ENCODE measurements around the gene SEC16B.

SEC16B gene

DNA sequence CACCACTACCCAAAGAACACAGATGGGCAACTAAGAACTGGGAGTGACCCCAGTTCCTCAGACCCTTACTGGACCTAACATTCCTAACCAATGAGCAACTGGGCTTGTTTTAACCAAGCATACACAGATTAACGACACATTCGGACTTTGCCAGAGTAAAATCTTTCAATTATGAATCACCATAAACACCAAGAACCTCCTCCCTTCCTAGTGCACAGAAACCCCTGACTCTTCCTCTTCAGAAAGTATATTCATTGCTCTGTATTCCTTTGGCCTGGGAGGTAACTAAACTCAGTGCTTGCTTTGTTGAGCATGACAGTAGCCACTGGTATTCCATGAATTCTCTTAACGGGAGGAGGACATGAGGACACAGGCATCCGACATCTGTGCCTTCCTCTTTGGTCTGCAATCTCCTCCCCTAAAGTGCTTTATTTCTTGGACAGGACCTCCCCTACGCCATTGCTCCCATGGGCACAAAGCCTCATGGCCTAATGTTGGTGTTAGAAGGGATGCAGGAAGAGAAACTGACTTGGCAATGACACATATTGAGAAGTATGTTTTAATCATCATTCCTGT, 42.7 kb downstream of the SEC16B start:
- TF ChIP-seq, protein P1, sequence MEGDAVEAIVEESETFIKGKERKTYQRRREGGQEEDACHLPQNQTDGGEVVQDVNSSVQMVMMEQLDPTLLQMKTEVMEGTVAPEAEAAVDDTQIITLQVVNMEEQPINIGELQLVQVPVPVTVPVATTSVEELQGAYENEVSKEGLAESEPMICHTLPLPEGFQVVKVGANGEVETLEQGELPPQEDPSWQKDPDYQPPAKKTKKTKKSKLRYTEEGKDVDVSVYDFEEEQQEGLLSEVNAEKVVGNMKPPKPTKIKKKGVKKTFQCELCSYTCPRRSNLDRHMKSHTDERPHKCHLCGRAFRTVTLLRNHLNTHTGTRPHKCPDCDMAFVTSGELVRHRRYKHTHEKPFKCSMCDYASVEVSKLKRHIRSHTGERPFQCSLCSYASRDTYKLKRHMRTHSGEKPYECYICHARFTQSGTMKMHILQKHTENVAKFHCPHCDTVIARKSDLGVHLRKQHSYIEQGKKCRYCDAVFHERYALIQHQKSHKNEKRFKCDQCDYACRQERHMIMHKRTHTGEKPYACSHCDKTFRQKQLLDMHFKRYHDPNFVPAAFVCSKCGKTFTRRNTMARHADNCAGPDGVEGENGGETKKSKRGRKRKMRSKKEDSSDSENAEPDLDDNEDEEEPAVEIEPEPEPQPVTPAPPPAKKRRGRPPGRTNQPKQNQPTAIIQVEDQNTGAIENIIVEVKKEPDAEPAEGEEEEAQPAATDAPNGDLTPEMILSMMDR (IDR thresholded peaks at IDR 0.05; ENCODE audit: insufficient read depth, low read depth, low read length, missing control alignments), result no peak
- no peak overlapping the region for H3K4me3 ChIP-seq (ENCODE audit: low read length)
- peak; percentile 72 for DNase-seq (ENCODE audit: low read depth)

DNA sequence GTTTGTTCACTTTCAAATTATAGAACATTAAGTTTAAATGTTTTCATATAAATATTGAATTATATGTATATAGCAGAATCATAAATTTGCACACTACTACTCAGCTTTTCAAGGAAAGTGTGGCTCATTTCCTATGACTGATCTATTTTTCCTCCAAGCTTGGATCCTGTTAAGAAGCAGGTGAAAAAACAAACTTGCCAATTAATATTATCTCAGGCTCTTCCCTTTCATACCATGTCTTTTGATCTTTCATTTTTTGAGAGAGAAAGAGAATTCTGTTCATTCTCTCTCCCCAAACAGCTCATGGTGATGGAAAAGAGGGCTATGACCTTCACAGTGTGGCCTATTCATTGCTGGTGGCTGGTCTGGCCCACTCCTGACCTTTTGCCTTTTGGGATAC, 43.7 kb downstream of the SEC16B start:
- TF ChIP-seq, protein P1 (IDR thresholded peaks at IDR 0.05; ENCODE audit: insufficient read depth, low read depth, low read length, missing control alignments), result no peak
- H3K4me3 ChIP-seq (ENCODE audit: low read length), result no peak overlapping the region
- DNase-seq (ENCODE audit: low read depth), result no peak

DNA sequence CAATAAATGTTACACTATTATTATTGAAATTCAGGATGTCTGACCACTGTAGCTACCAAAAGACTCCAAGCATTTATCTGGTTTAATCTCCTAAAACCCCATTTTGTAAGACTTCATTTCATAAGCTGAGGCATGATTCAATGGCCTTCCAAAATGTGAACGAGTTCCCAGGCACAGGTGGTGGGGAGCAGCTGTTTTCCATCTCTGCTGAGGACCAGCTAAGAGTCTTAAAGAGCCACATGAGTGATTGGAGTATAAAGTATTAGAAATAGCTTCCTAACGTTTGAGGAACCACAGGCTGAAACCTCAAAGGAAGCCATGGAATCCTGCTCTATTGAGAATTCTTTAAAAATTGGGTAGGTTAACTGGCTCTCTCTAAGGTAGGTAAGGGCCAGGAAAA, 44.9 kb downstream of the SEC16B start:
- TF ChIP-seq, protein P1 (IDR thresholded peaks at IDR 0.05; ENCODE audit: insufficient read depth, low read depth, low read length, missing control alignments), result no peak
- no peak overlapping the region for H3K4me3 ChIP-seq (ENCODE audit: low read length)

DNA sequence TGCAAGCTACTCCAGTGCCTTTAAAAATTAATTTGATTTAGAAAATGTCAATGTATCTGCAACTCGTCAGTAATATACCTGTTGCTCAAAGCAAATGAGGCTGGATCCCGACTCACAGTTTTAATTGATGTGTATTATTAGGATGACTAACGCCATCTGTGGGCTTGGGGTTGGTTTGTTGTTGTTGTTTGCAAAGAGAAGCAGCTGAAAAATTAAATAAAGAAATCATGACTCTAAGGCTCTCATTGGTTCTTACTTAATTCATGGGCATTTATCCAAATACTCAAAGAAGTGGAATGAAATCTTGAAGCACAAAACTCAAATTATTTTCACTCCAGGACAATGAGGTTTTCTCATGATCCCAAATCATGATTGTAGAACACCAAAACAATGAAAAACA, 46.4 kb downstream of the SEC16B start:
- DNase-seq (ENCODE audit: low read depth), result no peak
- TF ChIP-seq, protein P1 (IDR thresholded peaks at IDR 0.05; ENCODE audit: insufficient read depth, low read depth, low read length, missing control alignments), result no peak
- H3K4me3 ChIP-seq (ENCODE audit: low read length), result no peak overlapping the region

More for the DNA sequence above, 44.9 kb downstream of the SEC16B start:
- no peak for DNase-seq (ENCODE audit: low read depth)

DNA sequence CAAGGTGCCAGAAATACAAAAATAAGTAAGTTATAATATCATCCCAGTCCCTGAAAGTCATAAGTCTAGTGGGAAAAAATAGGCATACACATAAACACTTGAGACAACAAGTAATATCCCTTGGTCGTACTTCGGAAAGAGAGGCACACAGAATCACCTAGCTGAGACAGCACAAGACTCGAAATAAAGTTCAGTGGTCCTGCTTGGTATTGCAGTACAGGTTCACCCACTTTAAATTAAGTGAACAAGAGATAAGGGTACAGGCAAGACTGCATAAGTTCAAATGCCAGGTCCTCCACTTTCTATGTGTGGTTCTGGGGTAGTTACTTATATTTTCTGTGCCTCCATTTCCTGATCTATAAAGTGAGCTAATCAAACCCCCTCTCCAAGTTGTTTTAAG, 47.6 kb downstream of the SEC16B start:
- TF ChIP-seq, protein P1 (IDR thresholded peaks at IDR 0.05; ENCODE audit: insufficient read depth, low read depth, low read length, missing control alignments), result no peak
- DNase-seq (ENCODE audit: low read depth), result no peak
- no peak overlapping the region for H3K4me3 ChIP-seq (ENCODE audit: low read length)

DNA sequence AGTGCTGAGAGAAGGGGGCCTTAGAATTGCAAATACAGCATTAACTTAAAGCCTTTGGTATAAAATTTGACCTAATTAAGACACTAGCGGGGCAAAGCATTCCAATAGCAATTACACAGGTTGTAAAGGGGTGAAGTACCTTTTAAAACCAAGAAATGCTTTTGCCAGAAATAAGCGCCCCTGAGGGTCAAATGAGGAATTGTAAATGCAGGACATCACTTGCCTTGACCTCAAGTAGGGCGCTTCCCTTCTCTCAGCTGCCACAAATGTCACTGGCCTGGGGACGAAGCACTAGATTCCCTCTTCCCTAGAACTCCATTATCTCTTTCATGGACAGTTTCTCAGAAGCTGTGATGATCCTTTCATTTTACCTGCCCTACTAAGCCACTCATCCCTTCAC, 48.3 kb downstream of the SEC16B start:
- no peak overlapping the region for H3K4me3 ChIP-seq (ENCODE audit: low read length)
- no peak for DNase-seq (ENCODE audit: low read depth)
- TF ChIP-seq, protein P1 (IDR thresholded peaks at IDR 0.05; ENCODE audit: insufficient read depth, low read depth, low read length, missing control alignments), result no peak

DNA sequence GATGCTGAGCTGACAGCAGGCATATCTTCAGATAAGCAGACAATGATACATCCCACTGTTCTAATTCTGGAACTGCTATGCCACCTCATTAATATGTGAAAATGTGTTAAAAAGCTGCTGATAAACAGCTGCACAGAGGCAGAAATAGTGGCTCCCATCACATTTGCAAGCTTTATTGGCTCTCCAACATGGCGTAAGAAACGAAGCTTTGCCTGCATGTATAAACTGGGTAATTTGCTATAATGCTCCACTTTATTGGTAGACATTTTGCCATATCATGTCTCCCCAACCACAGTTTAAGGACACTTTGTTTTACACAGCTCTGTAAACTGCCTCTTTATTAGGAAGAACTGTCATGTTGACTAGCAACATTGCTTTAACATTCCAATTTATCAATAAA, 49.8 kb downstream of the SEC16B start:
- H3K4me3 ChIP-seq (ENCODE audit: low read length), result no peak overlapping the region
- DNase-seq (ENCODE audit: low read depth), result no peak
- TF ChIP-seq, protein P1 (IDR thresholded peaks at IDR 0.05; ENCODE audit: insufficient read depth, low read depth, low read length, missing control alignments), result no peak
